ENCODE results near the gene EML4. TPM values are rescaled to one million over a fixed set of nuclear protein-coding genes. Genes with fewer than 3 reads are reported as not detected.

EML4 gene
- total RNA-seq, 1 experiment from 2014 or later: 52.0 TPM

DNA sequence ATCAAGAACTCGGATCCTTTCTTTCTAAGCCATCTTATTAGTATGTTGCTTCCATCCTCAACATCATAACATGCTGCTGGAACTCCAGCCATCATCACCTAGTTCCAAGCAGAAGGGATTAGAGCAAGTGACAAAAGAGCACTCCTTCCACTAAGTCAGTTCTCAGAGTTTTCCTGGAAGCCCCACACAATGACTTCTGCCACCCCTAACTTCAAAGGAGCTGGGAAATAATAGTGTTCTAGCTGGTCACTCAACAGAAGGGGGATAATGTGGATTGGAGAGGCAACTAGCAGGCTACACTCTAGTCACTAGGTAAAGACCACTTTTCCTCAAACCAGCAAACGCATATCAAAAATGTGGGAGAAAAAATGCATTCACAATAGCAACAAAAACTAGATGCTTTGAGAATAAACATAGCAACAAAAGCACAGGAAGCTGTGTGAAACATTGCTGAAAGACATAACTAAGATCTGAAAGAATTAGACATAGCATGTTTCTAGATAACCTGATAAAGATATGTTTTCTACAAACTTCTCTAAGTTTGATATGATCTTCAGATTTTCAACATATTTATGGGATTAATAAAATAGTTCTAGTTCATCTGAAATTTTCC, 152.4 kb downstream of the EML4 start:
- intact Hi-C loops (cut with micrococcal nuclease; ENCODE audit: unreplicated experiment): no loop called here
- TF ChIP-seq, protein P1, sequence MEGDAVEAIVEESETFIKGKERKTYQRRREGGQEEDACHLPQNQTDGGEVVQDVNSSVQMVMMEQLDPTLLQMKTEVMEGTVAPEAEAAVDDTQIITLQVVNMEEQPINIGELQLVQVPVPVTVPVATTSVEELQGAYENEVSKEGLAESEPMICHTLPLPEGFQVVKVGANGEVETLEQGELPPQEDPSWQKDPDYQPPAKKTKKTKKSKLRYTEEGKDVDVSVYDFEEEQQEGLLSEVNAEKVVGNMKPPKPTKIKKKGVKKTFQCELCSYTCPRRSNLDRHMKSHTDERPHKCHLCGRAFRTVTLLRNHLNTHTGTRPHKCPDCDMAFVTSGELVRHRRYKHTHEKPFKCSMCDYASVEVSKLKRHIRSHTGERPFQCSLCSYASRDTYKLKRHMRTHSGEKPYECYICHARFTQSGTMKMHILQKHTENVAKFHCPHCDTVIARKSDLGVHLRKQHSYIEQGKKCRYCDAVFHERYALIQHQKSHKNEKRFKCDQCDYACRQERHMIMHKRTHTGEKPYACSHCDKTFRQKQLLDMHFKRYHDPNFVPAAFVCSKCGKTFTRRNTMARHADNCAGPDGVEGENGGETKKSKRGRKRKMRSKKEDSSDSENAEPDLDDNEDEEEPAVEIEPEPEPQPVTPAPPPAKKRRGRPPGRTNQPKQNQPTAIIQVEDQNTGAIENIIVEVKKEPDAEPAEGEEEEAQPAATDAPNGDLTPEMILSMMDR (conservative IDR thresholded peaks at IDR 0.05): no peak

DNA sequence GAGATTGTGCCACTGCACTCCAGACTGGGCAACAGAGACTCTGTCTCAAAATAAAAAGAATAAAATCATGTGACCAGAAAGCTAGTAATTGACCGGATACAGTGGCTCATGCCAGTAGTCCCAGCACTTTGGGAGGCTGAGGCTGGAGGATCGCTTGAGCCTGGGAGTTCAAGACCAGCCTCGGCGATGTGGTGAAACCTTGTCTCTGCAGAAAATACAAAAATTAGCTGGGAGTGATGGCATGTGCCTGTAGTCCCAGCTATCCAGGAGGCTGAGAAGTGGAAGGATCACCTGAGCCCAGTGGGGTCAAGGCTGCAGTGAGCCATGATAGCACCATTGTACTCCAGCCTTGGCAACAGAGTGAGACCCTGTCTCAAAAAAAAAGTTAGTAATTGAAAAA, 155.1 kb downstream of the EML4 start:
- Histone ChIP-seq H3K4me1 (replicated peaks; ENCODE audit: insufficient read depth) (no peaks in the 10 kb centered on the region), H3K4me2 (no peak overlapping the region), H2AFZ (no peak overlapping the region), H3K9me3 (ENCODE audit: insufficient read depth, low read depth) (no peaks in the 10 kb centered on the region), H3F3A (ENCODE audit: insufficient read depth, low read depth) (peaks cover 19% of the 10 kb centered on the region), H3K4me3 (no peak overlapping the region), H3K27me3 (ENCODE audit: insufficient read depth, low read depth) (no peaks in the 10 kb centered on the region), H3K79me2 (ENCODE audit: low read depth) (no peaks in the 10 kb centered on the region), H3K27ac (no peak overlapping the region), H3K36me3 (ENCODE audit: low read depth) (peaks cover 14% of the 10 kb centered on the region; the same call in 1 of the 2 replicates), H3K9me2 (ENCODE audit: insufficient read depth) (no peaks in the 10 kb centered on the region), H4K20me1 (ENCODE audit: insufficient read depth) (no peaks in the 10 kb centered on the region)
- BruUV-seq (replicated peaks): no TSS peak
- intact Hi-C loops (cut with micrococcal nuclease; ENCODE audit: unreplicated experiment): no loop called here
- ChIA-PET POLR2A (ENCODE audit: unreplicated experiment) (no interaction called here), CTCF (no interaction called here)
- no peak for DNase-seq
- TF ChIP-seq EZH2 (IDR thresholded peaks at IDR 0.05; ENCODE audit: low read depth): no peak

More for the DNA sequence above, 152.4 kb downstream of the EML4 start:
- no peaks in the 10 kb centered on the region for H3K9me2 ChIP-seq (ENCODE audit: insufficient read depth)
- no TSS peak for BruUV-seq (replicated peaks)
- H4K20me1 ChIP-seq (ENCODE audit: insufficient read depth): no peaks in the 10 kb centered on the region
- H3K36me3 ChIP-seq (ENCODE audit: low read depth): peaks cover 24% of the 10 kb centered on the region
- H3K4me1 ChIP-seq (replicated peaks; ENCODE audit: insufficient read depth): no peaks in the 10 kb centered on the region
- no peak for DNase-seq
- peaks cover 1% of the 10 kb centered on the region; the same call in 1 of the 2 replicates for H3F3A ChIP-seq (ENCODE audit: insufficient read depth, low read depth)
- no peak overlapping the region for H3K4me2 ChIP-seq
- H2AFZ ChIP-seq: no peak overlapping the region
- H3K79me2 ChIP-seq (ENCODE audit: low read depth): no peaks in the 10 kb centered on the region
- no peak overlapping the region for H3K27ac ChIP-seq
- no peaks in the 10 kb centered on the region for H3K27me3 ChIP-seq (ENCODE audit: insufficient read depth, low read depth)
- H3K9me3 ChIP-seq (ENCODE audit: insufficient read depth, low read depth): no peaks in the 10 kb centered on the region
- ChIA-PET CTCF (no interaction called here), POLR2A (ENCODE audit: unreplicated experiment) (no interaction called here)
- H3K4me3 ChIP-seq: no peak overlapping the region

DNA sequence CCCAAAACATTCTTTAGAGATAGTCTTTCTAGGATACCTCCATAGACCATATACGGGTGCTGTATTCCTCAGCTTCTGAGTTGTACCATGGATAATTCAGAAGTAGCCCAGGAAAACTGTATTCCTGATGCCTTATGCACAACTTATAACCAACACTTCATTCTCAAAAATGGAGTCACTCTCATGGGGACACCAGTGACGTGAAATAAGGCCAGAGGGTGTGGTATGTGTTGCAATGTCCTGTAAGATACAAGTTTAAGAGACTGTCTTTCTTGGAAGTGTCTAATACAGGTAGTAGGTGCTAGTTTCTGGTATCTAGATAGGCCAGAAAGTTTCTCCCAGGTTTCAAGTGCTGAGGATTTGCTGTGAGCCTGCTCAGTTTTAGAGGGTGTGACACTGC, 155.8 kb downstream of the EML4 start:
- Histone ChIP-seq H3F3A (ENCODE audit: insufficient read depth, low read depth) (peaks cover 19% of the 10 kb centered on the region), H3K4me1 (replicated peaks; ENCODE audit: insufficient read depth) (no peaks in the 10 kb centered on the region), H3K27me3 (ENCODE audit: insufficient read depth, low read depth) (no peaks in the 10 kb centered on the region), H3K27ac (no peak overlapping the region), H3K4me3 (no peak overlapping the region), H3K36me3 (ENCODE audit: low read depth) (peaks cover 17% of the 10 kb centered on the region), H3K79me2 (ENCODE audit: low read depth) (no peaks in the 10 kb centered on the region), H2AFZ (no peak overlapping the region), H3K4me2 (no peak overlapping the region), H3K9me2 (ENCODE audit: insufficient read depth) (no peaks in the 10 kb centered on the region), H3K9me3 (ENCODE audit: insufficient read depth, low read depth) (no peaks in the 10 kb centered on the region), H4K20me1 (ENCODE audit: insufficient read depth) (no peaks in the 10 kb centered on the region)
- no TSS peak for BruUV-seq (replicated peaks)
- intact Hi-C loops (cut with micrococcal nuclease; ENCODE audit: unreplicated experiment): loop anchor here (5.0 kb wide), 2 partner anchors 128 to 483 kb away; no protein-coding TSS in a partner anchor
- no peak for DNase-seq
- CTCF ChIA-PET: no interaction called here
- POLR2A ChIA-PET (ENCODE audit: unreplicated experiment): no interaction called here
- no peak for TF ChIP-seq EZH2 (IDR thresholded peaks at IDR 0.05; ENCODE audit: low read depth)
- TF ChIP-seq, protein P1 (conservative IDR thresholded peaks at IDR 0.05): no peak

DNA sequence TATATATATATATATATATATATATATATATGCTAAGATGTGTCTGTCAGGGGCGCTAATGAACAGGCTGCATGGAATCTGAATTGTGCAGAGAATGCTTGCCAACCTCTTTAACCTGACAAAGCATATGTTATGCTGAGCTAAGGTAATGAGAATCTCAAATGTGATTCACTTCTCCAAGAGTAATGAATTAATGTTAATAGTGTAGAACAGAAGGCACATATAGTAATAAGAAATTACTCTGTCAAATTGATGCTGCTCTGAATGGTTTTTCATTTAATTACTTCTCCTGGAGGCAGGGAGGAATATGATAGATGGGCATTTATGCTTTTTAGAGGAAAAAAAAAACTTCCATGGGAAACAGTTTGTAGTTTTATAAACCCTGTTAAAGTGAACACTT, 156.5 kb downstream of the EML4 start:
- intact Hi-C loops (cut with micrococcal nuclease; ENCODE audit: unreplicated experiment): loop anchor here (5.0 kb wide), 2 partner anchors 128 to 483 kb away; no protein-coding TSS in a partner anchor
- Histone ChIP-seq H3K4me1 (replicated peaks; ENCODE audit: insufficient read depth) (no peaks in the 10 kb centered on the region), H3K9me2 (ENCODE audit: insufficient read depth) (no peaks in the 10 kb centered on the region), H3K4me3 (no peak overlapping the region), H2AFZ (no peak overlapping the region), H3F3A (ENCODE audit: insufficient read depth, low read depth) (peaks cover 19% of the 10 kb centered on the region), H3K9me3 (ENCODE audit: insufficient read depth, low read depth) (no peaks in the 10 kb centered on the region), H4K20me1 (ENCODE audit: insufficient read depth) (no peaks in the 10 kb centered on the region), H3K27ac (no peak overlapping the region), H3K36me3 (ENCODE audit: low read depth) (peaks cover 13% of the 10 kb centered on the region), H3K27me3 (ENCODE audit: insufficient read depth, low read depth) (no peaks in the 10 kb centered on the region), H3K4me2 (no peak overlapping the region), H3K79me2 (ENCODE audit: low read depth) (no peaks in the 10 kb centered on the region)
- POLR2A ChIA-PET (ENCODE audit: unreplicated experiment): no interaction called here
- no TSS peak for BruUV-seq (replicated peaks)
- CTCF ChIA-PET: no interaction called here
- TF ChIP-seq EZH2 (IDR thresholded peaks at IDR 0.05; ENCODE audit: low read depth): no peak
- TF ChIP-seq, protein P1 (conservative IDR thresholded peaks at IDR 0.05): no peak
- no peak for DNase-seq
